Measurements from ENCODE around the gene CD86.

Gene CD86

GRCh38 chr3:122060040-122060698, 5.0 kb downstream of the CD86 start:
- DNase-seq (ENCODE audit: low spot score) = no peak

- no peak for DNase-seq (ENCODE audit: low spot score)
Observed at GRCh38 chr3:122063908-122064307, 8.7 kb downstream of the CD86 start.

GRCh38 chr3:122064326-122064725, 9.2 kb downstream of the CD86 start:
- no peak for DNase-seq (ENCODE audit: low spot score)

GRCh38 chr3:122066331-122067213, 11.4 kb downstream of the CD86 start:
- DNase-seq (ENCODE audit: low spot score) = no peak

- no peak for DNase-seq (ENCODE audit: low spot score)
Observed at GRCh38 chr3:122067214-122067550, 12.0 kb downstream of the CD86 start.

GRCh38 chr3:122067588-122068240, 12.6 kb downstream of the CD86 start:
- no peak for DNase-seq (ENCODE audit: low spot score)

- DNase-seq (ENCODE audit: low spot score) = no peak
Observed at GRCh38 chr3:122074621-122075265, 19.6 kb downstream of the CD86 start.

GRCh38 chr3:122076491-122077292, 21.5 kb downstream of the CD86 start:
- DNase-seq (ENCODE audit: low spot score) = no peak

- no peak for DNase-seq (ENCODE audit: low spot score)
Observed at GRCh38 chr3:122077293-122078234, 22.4 kb downstream of the CD86 start.

GRCh38 chr3:122078235-122078935, 23.2 kb downstream of the CD86 start:
- no peak for DNase-seq (ENCODE audit: low spot score)

GRCh38 chr3:122079524-122080206, 24.5 kb downstream of the CD86 start:
- no peak for DNase-seq (ENCODE audit: low spot score)

GRCh38 chr3:122080207-122080587, 25.0 kb downstream of the CD86 start:
- DNase-seq (ENCODE audit: low spot score) = no peak

GRCh38 chr3:122081543-122082247, 26.5 kb downstream of the CD86 start:
- DNase-seq (ENCODE audit: low spot score) = no peak

GRCh38 chr3:122082357-122082756, 27.2 kb downstream of the CD86 start:
- no peak for DNase-seq (ENCODE audit: low spot score)

GRCh38 chr3:122084799-122085198, 29.6 kb downstream of the CD86 start:
- no peak for DNase-seq (ENCODE audit: low spot score)

- DNase-seq (ENCODE audit: low spot score) = no peak
Observed at GRCh38 chr3:122085673-122086072, 30.5 kb downstream of the CD86 start.

GRCh38 chr3:122088531-122088930, 33.4 kb downstream of the CD86 start:
- DNase-seq (ENCODE audit: low spot score) = no peak

- DNase-seq (ENCODE audit: low spot score) = no peak
Observed at GRCh38 chr3:122091602-122092295, 36.6 kb downstream of the CD86 start.
